Activated CD8-positive, alpha-beta memory T cell treated with anti-CD3 and anti-CD28 coated beads, Interleukin-2, amount 50 U/mL, for 24 hours (primary cell): ENCODE results near the gene ERC2.

Experiments
- DNase-seq: peaks from one replicate; pipeline ENCODE4 v3.0.0-alpha.2; 2020; ENCODE audit errors: extremely low read depth

Gene ERC2

GRCh38 chr3:55682461-55682860 is 785.8 kb downstream of the ERC2 start:
- no peak for DNase-seq

- no peak for DNase-seq
Observed at GRCh38 chr3:55678546-55679216, 789.6 kb downstream of the ERC2 start.

DNA sequence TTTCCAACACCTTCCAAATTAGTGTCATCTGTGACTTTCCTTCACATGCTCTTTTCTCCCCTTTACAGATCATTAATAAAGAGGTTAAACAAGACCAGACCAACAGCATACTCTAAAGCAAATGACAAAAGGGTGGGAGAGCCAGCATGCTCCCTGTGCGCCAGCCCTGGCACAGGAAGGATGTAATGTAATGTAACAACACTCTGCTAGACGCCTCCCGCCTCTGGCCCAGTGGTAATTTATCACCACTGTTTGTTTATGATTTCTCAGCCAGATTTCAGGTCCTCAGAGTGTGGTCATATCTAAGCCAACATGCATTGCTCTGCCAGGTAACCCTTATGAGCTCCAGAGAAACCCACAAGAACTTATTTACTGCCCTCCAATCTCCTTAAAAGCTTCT is 791.6 kb downstream of the ERC2 start:
- DNase-seq, result no peak

- no peak for DNase-seq
Observed at GRCh38 chr3:55675478-55675877, 792.8 kb downstream of the ERC2 start.

DNA sequence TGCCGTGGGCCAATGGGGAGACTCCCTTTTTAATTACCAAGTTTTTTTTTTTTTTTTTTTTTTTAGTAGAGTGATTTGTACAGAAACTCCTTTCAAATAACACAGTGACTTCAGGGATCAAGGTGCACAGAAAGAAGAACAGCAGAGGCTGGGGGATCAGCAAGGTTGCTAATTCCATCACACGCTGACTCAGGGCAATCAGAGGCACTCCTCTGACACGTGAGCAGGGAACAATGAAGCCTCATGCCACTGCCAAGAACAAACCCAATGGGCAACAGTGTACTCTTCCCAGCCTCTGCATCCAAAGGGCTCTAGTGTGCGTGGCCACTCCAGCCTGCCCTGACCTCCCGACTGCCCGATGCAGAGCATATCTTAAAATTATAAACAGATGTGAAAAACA is 794.5 kb downstream of the ERC2 start:
- DNase-seq, result no peak

DNA sequence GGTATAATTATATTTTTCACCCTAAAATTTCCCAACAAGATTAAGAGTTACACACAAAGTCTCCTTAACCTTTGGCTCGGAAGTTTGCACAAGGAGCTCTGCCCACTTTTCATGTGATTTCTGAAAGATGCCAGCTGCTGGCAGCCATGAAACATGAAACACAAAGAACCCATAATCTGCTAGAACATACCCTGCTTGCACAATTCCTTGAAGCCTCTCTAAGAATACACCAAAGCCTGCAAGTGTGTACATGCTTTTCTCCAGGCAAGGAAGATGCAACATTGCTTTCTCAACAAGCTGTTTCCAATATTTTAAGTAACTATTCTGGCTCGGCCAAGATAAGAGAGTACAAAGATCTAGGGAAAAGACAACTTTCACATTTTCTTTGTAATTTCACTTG is 799.1 kb downstream of the ERC2 start:
- DNase-seq, result no peak

DNA sequence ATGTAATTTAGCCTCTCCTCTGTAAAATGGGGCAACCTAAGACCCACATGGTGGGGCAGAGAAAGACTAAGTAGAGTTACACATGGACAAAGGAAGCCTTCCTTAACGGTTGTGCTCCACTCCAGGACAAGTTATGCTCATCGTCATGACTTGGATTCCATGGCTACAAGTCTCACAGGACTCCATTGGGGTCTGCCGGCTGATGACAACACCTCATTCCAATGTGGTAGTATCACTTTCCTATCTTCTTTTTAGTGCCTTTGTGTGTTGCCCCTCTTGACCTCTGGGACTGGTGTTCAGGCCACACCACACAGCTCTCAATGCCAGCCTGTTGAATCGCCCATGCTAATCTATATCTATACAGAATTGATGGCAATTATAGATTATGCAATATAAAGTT is 799.9 kb downstream of the ERC2 start:
- no peak for DNase-seq

GRCh38 chr3:55664387-55664786 is 803.9 kb downstream of the ERC2 start:
- no peak for DNase-seq

- DNase-seq, result no peak
Observed at GRCh38 chr3:55662683-55663082, 805.6 kb downstream of the ERC2 start.

DNA sequence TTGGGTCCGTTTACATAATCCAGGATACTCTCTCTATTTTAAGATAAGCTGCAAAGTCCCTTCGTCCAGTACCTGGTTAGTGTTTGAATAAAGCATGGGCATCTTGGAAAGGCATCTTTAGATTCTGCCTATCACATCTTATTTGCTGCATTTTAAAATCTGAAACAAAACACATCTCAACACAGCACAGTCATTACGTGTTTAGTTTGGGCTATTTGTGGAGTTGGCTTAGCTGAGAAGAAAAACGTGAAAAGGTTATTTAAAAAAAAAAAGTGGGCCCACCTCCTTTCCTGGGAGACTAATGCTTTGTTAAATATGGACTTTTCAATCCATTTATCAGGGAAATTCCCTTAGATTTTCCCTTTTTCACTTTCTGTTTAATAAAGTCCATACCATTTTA is 806.7 kb downstream of the ERC2 start:
- DNase-seq, result no peak

- no peak for DNase-seq
Observed at GRCh38 chr3:55661141-55661540, 807.1 kb downstream of the ERC2 start.

DNA sequence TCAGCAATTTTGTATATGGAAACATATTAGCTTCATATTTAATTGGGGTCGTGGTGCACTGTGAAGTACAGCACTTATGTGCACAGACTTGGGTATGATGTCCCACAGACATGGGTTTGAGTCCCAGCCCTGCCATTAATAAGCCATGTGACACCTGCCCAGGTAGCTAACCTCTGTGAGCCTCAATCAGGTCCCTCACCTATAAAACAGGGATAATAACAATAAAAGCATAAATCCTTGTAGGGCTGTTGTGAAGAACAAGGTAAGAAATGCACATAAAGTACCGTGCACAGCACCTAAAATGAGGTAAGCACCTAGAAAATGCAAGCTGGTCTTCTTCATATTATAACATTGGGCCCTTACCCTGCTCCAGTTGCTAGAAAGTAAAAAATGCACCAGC is 807.6 kb downstream of the ERC2 start:
- DNase-seq, result no peak

DNA sequence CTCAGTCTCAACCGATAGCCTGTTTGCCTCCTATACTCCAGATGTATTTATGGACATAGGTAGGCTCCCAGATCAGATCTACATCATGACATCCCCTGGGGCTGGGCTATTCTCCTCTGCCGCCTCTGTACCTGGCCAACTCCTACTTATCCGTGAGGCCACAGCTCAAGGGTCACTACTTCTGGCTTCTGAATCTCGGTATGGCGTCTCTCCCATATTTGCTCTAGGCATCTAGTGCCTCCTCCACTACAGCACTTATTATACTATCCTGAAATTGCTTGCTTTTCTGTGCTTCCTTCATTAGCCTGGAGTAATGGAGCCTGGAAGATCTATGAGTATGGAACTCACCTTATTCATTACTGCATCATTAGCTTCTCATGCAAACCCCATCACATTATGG is 808.6 kb downstream of the ERC2 start:
- no peak for DNase-seq

DNA sequence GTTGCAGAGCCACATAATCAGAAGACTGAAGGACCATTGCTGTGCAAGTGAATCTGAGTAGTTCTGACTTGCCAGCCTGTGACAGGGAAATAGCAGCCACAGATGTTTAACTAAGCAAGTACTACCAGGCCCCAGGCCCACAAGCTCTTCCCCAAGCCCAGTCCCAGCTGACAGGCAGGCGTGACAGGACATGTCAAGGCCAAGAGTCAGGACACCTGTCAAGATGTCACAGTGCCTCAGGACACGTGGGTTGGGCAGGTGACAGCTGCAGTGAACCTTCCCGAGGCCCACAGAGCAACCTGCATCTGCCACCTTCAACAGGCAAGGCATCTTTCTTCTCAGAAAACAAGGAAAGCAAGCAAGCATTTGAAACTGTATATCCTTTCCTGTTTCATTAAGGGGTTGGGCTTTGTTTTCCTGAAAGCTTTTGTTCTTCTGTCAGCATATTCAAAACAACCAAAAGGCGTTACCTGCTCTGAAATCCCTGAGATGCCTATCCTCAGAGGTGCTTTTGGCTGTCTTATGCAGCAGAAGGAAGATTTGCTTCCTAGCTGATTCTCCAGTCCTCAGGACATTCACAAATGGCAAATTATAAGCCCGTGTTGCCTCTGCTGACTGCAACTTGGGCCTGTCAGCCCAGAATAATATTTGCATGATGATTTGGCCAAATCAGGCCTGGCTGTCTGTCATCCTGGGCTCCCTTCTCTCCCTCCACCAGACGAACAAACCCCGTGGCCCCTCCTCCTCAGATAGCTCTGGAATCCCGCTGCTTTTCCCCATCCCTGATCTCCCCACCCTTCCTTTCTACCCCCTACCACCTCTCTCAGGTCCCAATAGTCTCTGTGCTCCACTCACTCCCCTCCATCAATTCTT is 809.3 kb downstream of the ERC2 start:
- DNase-seq, result no peak

DNA sequence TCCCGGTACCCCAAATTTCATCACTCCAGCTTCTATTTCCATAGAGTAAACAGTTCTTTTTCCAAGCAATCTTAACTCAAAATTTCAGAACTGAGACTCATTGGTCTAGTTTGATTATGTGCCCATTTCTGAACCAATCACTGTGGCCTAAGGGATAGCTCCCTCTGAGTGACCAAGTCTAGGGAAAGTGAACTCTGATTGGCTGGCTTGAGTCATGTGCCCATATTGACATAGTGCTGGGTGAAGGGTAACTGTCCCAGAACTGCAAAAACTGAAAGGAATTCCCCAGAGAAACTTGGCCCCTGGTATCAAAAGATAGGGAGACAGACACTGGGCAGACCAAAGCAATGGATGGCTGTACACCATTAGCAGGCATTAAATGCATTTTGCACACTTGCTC is 810.0 kb downstream of the ERC2 start:
- DNase-seq, result no peak

- DNase-seq, result no peak
Observed at GRCh38 chr3:55655544-55655943, 812.7 kb downstream of the ERC2 start.

DNA sequence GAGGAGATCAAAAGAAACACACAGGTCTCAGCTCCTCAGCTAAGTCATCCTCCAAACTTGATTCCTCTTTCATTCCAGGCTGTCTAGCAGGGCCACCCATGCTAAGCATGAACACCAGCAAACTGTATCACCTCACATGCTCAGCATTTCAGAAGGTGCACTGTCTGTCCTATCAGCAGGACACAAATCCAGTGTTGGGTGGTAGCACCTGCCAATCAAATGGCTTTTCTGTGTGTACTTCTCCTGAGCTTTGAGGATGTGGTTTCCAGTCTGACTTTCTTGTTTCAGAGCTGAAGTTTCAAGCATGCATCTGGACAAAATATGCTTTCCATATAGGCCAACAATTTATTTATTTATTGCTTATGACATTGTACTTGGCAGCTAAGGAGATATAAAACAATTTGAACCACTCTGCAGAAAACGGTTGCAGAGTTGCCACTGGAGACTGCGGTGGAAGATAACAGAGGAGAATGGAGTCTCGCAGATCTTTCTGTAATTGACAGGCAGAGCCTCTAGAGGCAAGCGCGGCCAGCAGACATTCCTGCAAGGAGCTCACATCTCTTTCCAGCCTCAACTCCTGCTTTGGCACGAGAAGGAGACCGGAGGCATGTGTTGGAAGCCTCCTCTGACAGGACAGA is 814.0 kb downstream of the ERC2 start:
- no peak for DNase-seq

- DNase-seq, result no peak
Observed at GRCh38 chr3:55651011-55651410, 817.3 kb downstream of the ERC2 start.

- no peak for DNase-seq
Observed at GRCh38 chr3:55650011-55650410, 818.3 kb downstream of the ERC2 start.

- DNase-seq, result no peak
Observed at GRCh38 chr3:55649554-55649953, 818.7 kb downstream of the ERC2 start.

DNA sequence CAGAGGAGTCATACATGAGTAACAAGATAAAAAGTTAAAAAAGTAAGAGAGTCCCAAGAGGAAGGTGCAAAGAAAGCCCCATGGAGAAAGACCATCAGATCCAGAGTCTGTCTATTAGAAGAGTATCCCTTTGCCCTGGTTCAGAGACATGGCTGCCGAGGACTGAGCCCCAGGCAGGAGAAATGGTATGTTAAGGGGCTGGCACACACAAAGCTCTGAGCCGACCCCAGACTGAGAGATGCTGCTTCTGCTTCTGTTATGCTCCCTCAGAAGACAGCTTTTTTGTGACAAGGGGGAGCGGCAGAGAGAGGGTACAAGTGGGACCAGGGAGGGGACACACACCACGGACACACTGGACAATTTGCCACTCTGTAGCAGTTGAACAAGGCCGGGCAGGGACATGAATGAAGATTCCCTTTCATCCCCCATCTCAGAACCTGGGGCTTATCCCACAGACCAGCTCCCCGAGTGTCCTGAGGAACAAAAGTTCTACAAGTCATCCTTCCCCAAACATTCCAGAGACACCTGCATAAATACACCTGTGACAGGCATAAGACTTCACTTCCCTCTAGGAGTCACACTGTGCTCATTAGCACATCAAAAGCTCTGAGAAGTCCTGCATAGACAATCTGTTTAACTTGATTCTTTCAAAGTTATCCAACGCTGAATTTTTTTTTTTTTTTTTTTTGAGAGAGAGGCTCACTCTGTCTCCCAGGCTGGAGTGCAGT is 819.5 kb downstream of the ERC2 start:
- DNase-seq, result no peak

DNA sequence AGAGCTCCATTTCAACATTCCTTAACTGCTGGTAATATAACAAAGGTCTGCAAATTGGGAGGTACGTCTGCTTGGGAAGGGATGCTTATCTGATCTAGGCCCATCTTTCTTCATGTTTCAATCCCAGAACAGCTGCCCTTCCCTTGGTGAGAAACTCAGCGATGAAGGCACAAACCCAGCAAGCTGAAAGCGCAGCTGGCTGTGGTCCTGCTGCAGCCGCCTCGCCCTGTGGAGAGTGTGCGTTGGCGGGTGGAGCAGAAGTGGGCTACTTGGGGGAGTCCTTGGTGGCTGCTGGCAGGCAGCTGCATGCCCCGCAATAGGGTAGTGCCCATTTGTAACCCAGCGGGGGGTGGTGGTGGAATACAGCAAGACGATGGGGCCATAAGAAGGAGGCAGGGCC is 820.6 kb downstream of the ERC2 start:
- DNase-seq, result no peak
